IMR-90 (cell line): ENCODE results near the gene ZNF800. TPM values are rescaled to one million over a fixed set of nuclear protein-coding genes. Genes with fewer than 3 reads are reported as not detected.

Experiments
- ATAC-seq: fragments of 200-7000 bp; cut with Tn5 transposase; 2 replicates; pipeline ENCODE4 v1.9.1; 2020; ENCODE audit warnings: low read depth, mild to moderate bottlenecking, moderate library complexity
- BruUV-seq: library from RNA; stranded (reverse); fragments of 400-500 nt; replicated peaks from 2 replicates; lab custom pipeline; 2021; lab: Mats Ljungman, UMichigan
- CTCF ChIA-PET: fragments of 300-600 bp; formaldehyde crosslinking; extraction: SDS; loops from one replicate; lab custom pipeline; 2021; ENCODE audit warnings: antibody characterized with exemption; lab: Yijun Ruan, JAX
- POLR2A ChIA-PET: fragments of 300-600 bp; sonication (Branson Sonifier 250); formaldehyde crosslinking; loops from one replicate; lab custom pipeline; 2022; ENCODE audit warnings: antibody characterized with exemption; ENCODE audit not compliant: unreplicated experiment; lab: Charles Lee
- DNase-seq: peaks from one replicate; pipeline ENCODE4 v3.0.0; 2013
- H2AFZ ChIP-seq: replicated peaks from 2 replicates; pipeline ENCODE3; 2013; ENCODE audit warnings: low read length, mild to moderate bottlenecking; ENCODE audit not compliant: poor library complexity
- H2AK5ac ChIP-seq: 2 replicates; pipeline ENCODE4 v1.6.1; 2013; ENCODE audit warnings: low read depth, low read length, inconsistent platforms
- H2AK9ac ChIP-seq: replicated peaks from 2 replicates; pipeline ENCODE3; 2013; ENCODE audit warnings: mild to moderate bottlenecking, low read depth, low read length, moderate library complexity; ENCODE audit not compliant: poor library complexity
- H2BK120ac ChIP-seq: 2 replicates; pipeline ENCODE4 v1.6.1; 2013; ENCODE audit warnings: low read depth, low read length, inconsistent platforms
- H2BK15ac ChIP-seq: 3 replicates; pipeline ENCODE4 v1.6.1; 2013; ENCODE audit warnings: low read depth, low read length, inconsistent platforms
- H2BK20ac ChIP-seq: 2 replicates; pipeline ENCODE4 v1.6.1; 2013; ENCODE audit warnings: low read depth, mild to moderate bottlenecking, inconsistent platforms, low read length, moderate library complexity
- H2BK5ac ChIP-seq: 2 replicates; pipeline ENCODE4 v1.6.1; 2013; ENCODE audit warnings: mild to moderate bottlenecking, low read depth, low read length, inconsistent platforms; ENCODE audit not compliant: poor library complexity, severe bottlenecking
- H3K14ac ChIP-seq: replicated peaks from 2 replicates; pipeline ENCODE4 v1.6.1; 2013; ENCODE audit warnings: low read depth, low read length, inconsistent platforms
- H3K18ac ChIP-seq: 2 replicates; pipeline ENCODE4 v1.6.1; 2013; ENCODE audit warnings: low read depth, low read length, control low read depth
- H3K23ac ChIP-seq: 2 replicates; pipeline ENCODE4 v1.6.1; 2013; ENCODE audit warnings: low read depth, low read length, inconsistent platforms
- H3K27ac ChIP-seq: 2 replicates; pipeline ENCODE4 v1.5.1; 2013; ENCODE audit warnings: mild to moderate bottlenecking, control low read depth, low read length; ENCODE audit not compliant: insufficient read depth
- H3K27me3 ChIP-seq: 2 replicates; pipeline ENCODE4 v1.6.1; 2013; ENCODE audit warnings: low read length; ENCODE audit not compliant: control insufficient read depth, insufficient read depth
- H3K36me3 ChIP-seq: 2 replicates; pipeline ENCODE4 v1.6.1; 2013; ENCODE audit warnings: low read length, mixed read lengths; ENCODE audit not compliant: control insufficient read depth, insufficient read depth
- H3K4ac ChIP-seq: 2 replicates; pipeline ENCODE4 v1.6.1; 2013; ENCODE audit warnings: low read depth, low read length, inconsistent platforms
- H3K4me1 ChIP-seq: 2 replicates; pipeline ENCODE4 v1.6.1; 2013; ENCODE audit warnings: low read length, mixed read lengths; ENCODE audit not compliant: control insufficient read depth, insufficient read depth
- H3K4me2 ChIP-seq: 2 replicates; pipeline ENCODE4 v1.6.1; 2013; ENCODE audit warnings: low read depth, mild to moderate bottlenecking, control low read depth, low read length, moderate library complexity
- H3K4me3 ChIP-seq: 2 replicates; pipeline ENCODE4 v1.5.1; 2013; ENCODE audit warnings: low read depth, mild to moderate bottlenecking, control low read depth, low read length, moderate library complexity; ENCODE audit not compliant: insufficient read depth
- H3K56ac ChIP-seq: 2 replicates; pipeline ENCODE4 v1.6.1; 2013; ENCODE audit warnings: low read length, inconsistent platforms; ENCODE audit not compliant: insufficient read depth; ENCODE audit errors: extremely low read depth
- H3K79me1 ChIP-seq, 2 experiments: 2 replicates each; pipeline ENCODE4 v1.6.1; 2013; ENCODE audit warnings: low read length in 2 of 2, inconsistent platforms in 1 of 2, low read depth in 1 of 2
- H3K9ac ChIP-seq: 2 replicates; pipeline ENCODE4 v1.6.1; 2013; ENCODE audit warnings: low read depth, low read length, control low read depth
- H3K9me1 ChIP-seq: 2 replicates; pipeline ENCODE4 v1.6.1; 2013; ENCODE audit warnings: low read length, inconsistent platforms; ENCODE audit not compliant: insufficient read depth
- H3K9me3 ChIP-seq: 2 replicates; pipeline ENCODE4 v1.6.1; 2013; ENCODE audit warnings: low read length; ENCODE audit not compliant: control insufficient read depth, insufficient read depth
- H4K20me1 ChIP-seq: 2 replicates; pipeline ENCODE4 v1.6.1; 2013; ENCODE audit warnings: low read length, inconsistent platforms; ENCODE audit not compliant: insufficient read depth
- H4K5ac ChIP-seq: 2 replicates; pipeline ENCODE4 v1.6.1; 2013; ENCODE audit warnings: mild to moderate bottlenecking, low read depth, low read length, control low read depth
- H4K8ac ChIP-seq, 2 experiments: 2 replicates each; pipeline ENCODE4 v1.6.1; 2013; ENCODE audit warnings: low read depth in 2 of 2, low read length in 2 of 2, control low read depth in 1 of 2, inconsistent platforms in 1 of 2
- H4K91ac ChIP-seq: 2 replicates; pipeline ENCODE4 v1.6.1; 2013; ENCODE audit warnings: low read depth, low read length, inconsistent platforms; ENCODE audit not compliant: insufficient read depth
- BHLHE40 ChIP-seq: fragments of 150-350 bp; IDR thresholded peaks from 2 replicates; pipeline ENCODE4 v1.6.1; 2016; ENCODE audit warnings: mild to moderate bottlenecking, low read depth, low read length
- CEBPB ChIP-seq: IDR thresholded peaks from 2 replicates; pipeline ENCODE4 v1.6.1; 2012; ENCODE audit warnings: low read depth, low read length, improper control_type of control experiment
- CHD1 ChIP-seq: IDR thresholded peaks from 2 replicates; pipeline ENCODE4 v1.6.1; 2012; ENCODE audit warnings: low read depth, low read length, improper control_type of control experiment
- FOS ChIP-seq: fragments of 150-350 bp; IDR thresholded peaks from 2 replicates; pipeline ENCODE4 v1.6.1; 2016; ENCODE audit warnings: low read depth, low read length
- MAFK ChIP-seq: IDR thresholded peaks from 2 replicates; pipeline ENCODE4 v1.6.1; 2012; ENCODE audit warnings: low read depth, low read length, improper control_type of control experiment
- MXI1 ChIP-seq: IDR thresholded peaks from 2 replicates; pipeline ENCODE4 v1.6.1; 2012; ENCODE audit warnings: low read depth, mild to moderate bottlenecking, low read length, moderate library complexity, borderline replicate concordance
- NFE2L2 ChIP-seq: fragments of 150-350 bp; IDR thresholded peaks from 2 replicates; pipeline ENCODE4 v1.6.1; 2016; ENCODE audit warnings: low read depth, mild to moderate bottlenecking, low read length
- RAD21 ChIP-seq: IDR thresholded peaks from 2 replicates; pipeline ENCODE4 v1.6.1; 2012; ENCODE audit warnings: low read length, improper control_type of control experiment
- RCOR1 ChIP-seq: IDR thresholded peaks from 2 replicates; pipeline ENCODE4 v1.6.1; 2012; ENCODE audit warnings: mild to moderate bottlenecking, low read length, improper control_type of control experiment; ENCODE audit not compliant: insufficient replicate concordance
- RFX5 ChIP-seq: IDR thresholded peaks from 2 replicates; pipeline ENCODE4 v1.8.0; 2012; ENCODE audit warnings: low read depth, mild to moderate bottlenecking, low read length, moderate library complexity
- SMC3 ChIP-seq: fragments of 150-350 bp; IDR thresholded peaks from 2 replicates; pipeline ENCODE4 v1.6.1; 2016; ENCODE audit warnings: low read depth, mild to moderate bottlenecking, antibody characterized with exemption, low read length, moderate library complexity
- dilution Hi-C: fragments of 300-500 bp; cut with HindIII; formaldehyde crosslinking; loops from one replicate; pipeline ENCODE4 v1.14.3; 2018; ENCODE audit warnings: low sequenced_read_pairs; ENCODE audit not compliant: unreplicated experiment
- in situ Hi-C: fragments of 300-500 bp; cut with MboI; formaldehyde crosslinking; loops from 3 replicates; pipeline ENCODE4 v1.14.3; 2019; ENCODE audit warnings: low sequenced_read_pairs, inconsistent platforms, mixed read lengths
- intact Hi-C: fragments of 100-400 bp; cut with micrococcal nuclease; formaldehyde crosslinking; loops from 2 replicates; pipeline ENCODE4 v1.10.0; 2022
- polyA plus RNA-seq, 3 experiments: library from polyadenylated mRNA; depleted of rRNA; stranded (reverse); fragments of >200 nt; gene quantifications; 2 replicates each; pipeline ENCODE4 v1.2.3, GENCODE V29; 2012; ENCODE audit warnings: low replicate concordance in 1 of 3
- total RNA-seq: library from RNA; depleted of rRNA; stranded (reverse); fragments of >200 nt; gene quantifications from 2 replicates; pipeline ENCODE4 v1.2.3, GENCODE V29; 2012
- TF ChIP-seq, protein P1 (sequence below): fragments of 150-350 bp; IDR thresholded peaks from 2 replicates; pipeline ENCODE4 v1.6.1; 2016; ENCODE audit warnings: low read depth, mild to moderate bottlenecking, low read length, moderate library complexity, borderline replicate concordance
- TF ChIP-seq, protein P2 (sequence below): fragments of 150-350 bp; IDR thresholded peaks from 2 replicates; pipeline ENCODE4 v1.6.1; 2017; ENCODE audit warnings: mild to moderate bottlenecking, antibody characterized with exemption, low read length, low read depth

Gene ZNF800
- total and polyA plus RNA-seq, 2 of the 4 experiments (the other 2 are of a cell fraction), result 6.9 to 13.1 TPM

DNA sequence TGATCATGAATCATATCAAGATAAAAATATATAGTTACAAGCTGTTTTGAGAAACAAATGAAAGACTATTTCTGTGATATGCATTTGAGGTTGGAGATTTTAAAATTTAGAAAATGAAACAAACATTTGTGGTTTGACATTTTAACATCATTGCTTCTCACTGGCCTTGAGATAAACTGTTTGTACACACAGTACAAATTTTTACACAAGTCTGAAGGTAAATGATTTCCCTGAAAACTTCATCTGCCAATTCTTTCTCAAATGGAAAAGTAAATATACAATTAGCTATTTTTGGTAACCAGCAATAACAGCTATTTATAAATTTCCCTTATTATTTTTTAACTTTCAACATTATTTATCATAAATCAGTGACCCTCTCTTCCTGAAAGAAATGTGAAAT lies 38.6 kb downstream of the ZNF800 start:
- no peaks in the 10 kb centered on the region for H4K20me1 ChIP-seq
- no peaks in the 10 kb centered on the region for H3K9me3 ChIP-seq
- H3K4me2 ChIP-seq, result no peak overlapping the region
- no peak overlapping the region for H2BK120ac ChIP-seq
- H3K56ac ChIP-seq, result no peak overlapping the region
- H3K14ac ChIP-seq, result no peak overlapping the region
- no peak overlapping the region for H3K27ac ChIP-seq
- H3K4me1 ChIP-seq, result no peaks in the 10 kb centered on the region
- H4K8ac ChIP-seq, result no peak overlapping the region
- H2BK5ac ChIP-seq, result no peak overlapping the region
- H3K36me3 ChIP-seq, result peaks cover 1% of the 10 kb centered on the region; the same call in 1 of the 2 replicates
- no peak overlapping the region for H2BK15ac ChIP-seq
- DNase-seq (no peak), ATAC-seq (no peak)
- in situ Hi-C loops (no loop called here), intact Hi-C loops (no loop called here), dilution Hi-C loops (no loop called here)
- no peak overlapping the region for H3K4me3 ChIP-seq
- no peak overlapping the region for H2AFZ ChIP-seq
- TF ChIP-seq MXI1 (no peak), CHD1 (no peak), CEBPB (no peak), NFE2L2 (no peak), RAD21 (no peak), SMC3 (no peak), BHLHE40 (no peak), FOS (no peak), RFX5 (no peak), RCOR1 (no peak), MAFK (no peak)
- TF ChIP-seq, protein P1, sequence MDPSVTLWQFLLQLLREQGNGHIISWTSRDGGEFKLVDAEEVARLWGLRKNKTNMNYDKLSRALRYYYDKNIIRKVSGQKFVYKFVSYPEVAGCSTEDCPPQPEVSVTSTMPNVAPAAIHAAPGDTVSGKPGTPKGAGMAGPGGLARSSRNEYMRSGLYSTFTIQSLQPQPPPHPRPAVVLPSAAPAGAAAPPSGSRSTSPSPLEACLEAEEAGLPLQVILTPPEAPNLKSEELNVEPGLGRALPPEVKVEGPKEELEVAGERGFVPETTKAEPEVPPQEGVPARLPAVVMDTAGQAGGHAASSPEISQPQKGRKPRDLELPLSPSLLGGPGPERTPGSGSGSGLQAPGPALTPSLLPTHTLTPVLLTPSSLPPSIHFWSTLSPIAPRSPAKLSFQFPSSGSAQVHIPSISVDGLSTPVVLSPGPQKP, result no peak
- TF ChIP-seq, protein P2, sequence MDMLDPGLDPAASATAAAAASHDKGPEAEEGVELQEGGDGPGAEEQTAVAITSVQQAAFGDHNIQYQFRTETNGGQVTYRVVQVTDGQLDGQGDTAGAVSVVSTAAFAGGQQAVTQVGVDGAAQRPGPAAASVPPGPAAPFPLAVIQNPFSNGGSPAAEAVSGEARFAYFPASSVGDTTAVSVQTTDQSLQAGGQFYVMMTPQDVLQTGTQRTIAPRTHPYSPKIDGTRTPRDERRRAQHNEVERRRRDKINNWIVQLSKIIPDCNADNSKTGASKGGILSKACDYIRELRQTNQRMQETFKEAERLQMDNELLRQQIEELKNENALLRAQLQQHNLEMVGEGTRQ, result no peak
- BruUV-seq, result no TSS peak
- H3K9ac ChIP-seq, result no peak overlapping the region
- H4K91ac ChIP-seq, result no peak overlapping the region
- H3K9me1 ChIP-seq, result no peaks in the 10 kb centered on the region; the same call in 1 of the 2 replicates
- no peak overlapping the region for H3K18ac ChIP-seq
- H3K27me3 ChIP-seq, result no peaks in the 10 kb centered on the region
- H3K4ac ChIP-seq, result no peak overlapping the region
- ChIA-PET CTCF (interaction anchor here (1.5 kb wide), 1 partner anchor 11 kb away, joined by 3 read pairs; no protein-coding TSS in a partner anchor), POLR2A (no interaction called here)
- no peak overlapping the region for H3K23ac ChIP-seq
- no peak overlapping the region for H2AK5ac ChIP-seq
- H2BK20ac ChIP-seq, result no peak overlapping the region
- H4K5ac ChIP-seq, result no peak overlapping the region
- H3K79me1 ChIP-seq, result no peaks in the 10 kb centered on the region; a peak in 2 of 4 replicates
- H2AK9ac ChIP-seq, result no peak overlapping the region
